Measurements from ENCODE around the gene HABP4.

HABP4 gene

DNA sequence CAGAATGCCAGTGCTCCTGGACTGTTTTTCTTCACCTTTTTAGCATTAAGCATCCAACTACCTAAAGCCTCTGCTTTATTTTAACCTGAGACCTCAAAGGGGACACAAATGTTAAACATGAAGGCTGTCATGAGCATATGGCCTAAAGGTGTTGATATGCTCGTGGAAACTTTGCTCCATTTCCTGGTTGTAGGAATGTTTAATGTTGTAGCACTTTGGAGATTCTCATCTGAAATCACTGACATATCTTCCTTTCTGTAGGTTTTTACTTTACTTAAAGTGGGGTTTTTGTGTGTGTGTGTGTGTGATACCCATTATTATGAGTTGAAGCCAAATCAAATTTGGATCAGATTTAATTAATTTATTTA lies 37.0 kb downstream of the HABP4 start:
- peaks cover 15% of the 10 kb centered on the region for H3K36me3 ChIP-seq (ENCODE audit: control insufficient read depth, insufficient read depth, low read length)

DNA sequence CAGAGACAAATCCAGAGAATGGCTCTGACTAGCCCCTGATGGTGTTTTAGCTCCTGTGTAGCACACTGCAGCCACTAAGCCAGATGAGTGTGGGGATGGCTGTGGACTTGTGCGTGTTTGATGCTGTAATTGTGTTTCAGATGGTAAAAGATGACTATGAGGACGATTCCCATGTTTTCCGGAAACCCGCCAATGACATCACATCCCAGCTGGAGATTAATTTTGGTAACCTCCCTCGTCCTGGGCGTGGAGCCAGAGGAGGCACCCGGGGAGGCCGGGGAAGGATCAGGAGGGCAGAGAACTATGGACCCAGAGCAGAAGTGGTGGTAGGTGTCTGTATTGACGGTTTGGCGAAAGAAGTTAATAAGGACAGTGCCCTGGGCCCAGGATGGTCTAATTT lies 38.0 kb downstream of the HABP4 start:
- Histone ChIP-seq H3K27ac (ENCODE audit: low read depth, low read length) (no peak overlapping the region), H3K4me1 (ENCODE audit: control insufficient read depth, insufficient read depth, low read length) (peaks cover 10% of the 10 kb centered on the region)

More for the DNA sequence above, 37.0 kb downstream of the HABP4 start:
- H3K9ac ChIP-seq (ENCODE audit: low read length), result no peak overlapping the region
- peak overlapping the region; percentile 48 for H3K27ac ChIP-seq (ENCODE audit: low read depth, low read length)
- no peak overlapping the region for H3K4me3 ChIP-seq (ENCODE audit: low read length)
- H3K4me1 ChIP-seq (ENCODE audit: control insufficient read depth, insufficient read depth, low read length), result peaks cover 10% of the 10 kb centered on the region
- no peaks in the 10 kb centered on the region for H3K27me3 ChIP-seq (ENCODE audit: control insufficient read depth, insufficient read depth, low read length)

DNA sequence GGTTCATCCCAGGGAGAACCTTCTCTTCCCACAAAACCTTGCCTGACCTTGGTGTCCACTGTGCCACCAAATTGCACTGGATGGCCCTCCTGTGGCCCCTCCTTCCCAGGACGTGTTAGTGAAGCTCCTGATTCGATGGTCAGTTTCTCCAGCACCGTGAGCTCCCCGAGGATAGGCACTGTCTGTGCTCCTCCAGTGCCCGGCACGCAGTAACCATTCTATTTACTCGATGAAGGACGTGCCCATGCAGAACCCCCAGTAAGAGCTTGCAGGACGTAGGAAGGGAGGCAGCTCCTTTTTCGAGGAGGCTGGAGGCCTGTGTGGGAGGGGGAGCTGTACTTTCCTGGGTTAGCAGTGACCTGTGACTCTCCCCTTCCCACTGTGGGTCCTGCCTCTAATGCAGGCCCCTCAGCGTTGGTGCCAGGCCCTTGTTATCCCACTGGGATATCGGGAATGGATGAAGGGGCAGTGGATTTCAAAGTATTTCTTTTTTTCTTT lies 39.6 kb downstream of the HABP4 start:
- Histone ChIP-seq H3K27ac (ENCODE audit: low read depth, low read length) (no peak overlapping the region), H3K4me3 (ENCODE audit: low read length) (no peak overlapping the region), H3K36me3 (ENCODE audit: control insufficient read depth, insufficient read depth, low read length) (peaks cover 15% of the 10 kb centered on the region), H3K4me1 (ENCODE audit: control insufficient read depth, insufficient read depth, low read length) (peaks cover 10% of the 10 kb centered on the region), H3K9ac (ENCODE audit: low read length) (no peak overlapping the region), H3K27me3 (ENCODE audit: control insufficient read depth, insufficient read depth, low read length) (no peaks in the 10 kb centered on the region)

More for the DNA sequence above, 38.0 kb downstream of the HABP4 start:
- Histone ChIP-seq H3K27me3 (ENCODE audit: control insufficient read depth, insufficient read depth, low read length) (no peaks in the 10 kb centered on the region), H3K36me3 (ENCODE audit: control insufficient read depth, insufficient read depth, low read length) (peaks cover 15% of the 10 kb centered on the region), H3K4me3 (ENCODE audit: low read length) (no peak overlapping the region), H3K9ac (ENCODE audit: low read length) (no peak overlapping the region)

DNA sequence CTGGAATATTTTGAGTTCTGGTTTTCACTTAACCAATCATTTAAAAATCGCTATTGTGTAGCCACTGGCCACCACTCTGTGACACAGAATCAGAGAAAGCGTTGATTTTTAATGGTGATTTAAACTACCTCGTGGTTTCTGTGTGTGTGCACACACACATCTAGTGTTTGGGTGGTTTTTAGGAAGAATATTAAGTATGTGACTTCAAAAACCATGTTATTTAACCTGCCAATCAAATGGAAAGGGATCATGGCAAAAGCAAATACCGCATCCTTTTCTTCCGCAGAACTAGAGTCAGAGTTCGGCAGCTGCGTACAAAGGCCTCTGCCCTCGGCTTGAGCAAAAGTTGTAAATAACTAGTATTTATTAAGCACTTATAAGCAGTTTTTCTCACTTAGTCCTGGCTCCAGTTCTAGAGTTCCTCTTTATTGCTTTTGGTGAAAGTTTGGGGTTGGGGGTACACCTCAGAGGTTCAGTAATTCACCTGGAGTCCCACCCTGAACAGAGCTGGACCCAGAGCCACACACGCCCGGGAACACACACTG lies 40.6 kb downstream of the HABP4 start:
- Histone ChIP-seq H3K4me3 (ENCODE audit: low read length) (no peak overlapping the region), H3K36me3 (ENCODE audit: control insufficient read depth, insufficient read depth, low read length) (peaks cover 12% of the 10 kb centered on the region), H3K9ac (ENCODE audit: low read length) (no peak overlapping the region), H3K4me1 (ENCODE audit: control insufficient read depth, insufficient read depth, low read length) (peaks cover 10% of the 10 kb centered on the region), H3K27me3 (ENCODE audit: control insufficient read depth, insufficient read depth, low read length) (no peaks in the 10 kb centered on the region), H3K27ac (ENCODE audit: low read depth, low read length) (no peak overlapping the region)

DNA sequence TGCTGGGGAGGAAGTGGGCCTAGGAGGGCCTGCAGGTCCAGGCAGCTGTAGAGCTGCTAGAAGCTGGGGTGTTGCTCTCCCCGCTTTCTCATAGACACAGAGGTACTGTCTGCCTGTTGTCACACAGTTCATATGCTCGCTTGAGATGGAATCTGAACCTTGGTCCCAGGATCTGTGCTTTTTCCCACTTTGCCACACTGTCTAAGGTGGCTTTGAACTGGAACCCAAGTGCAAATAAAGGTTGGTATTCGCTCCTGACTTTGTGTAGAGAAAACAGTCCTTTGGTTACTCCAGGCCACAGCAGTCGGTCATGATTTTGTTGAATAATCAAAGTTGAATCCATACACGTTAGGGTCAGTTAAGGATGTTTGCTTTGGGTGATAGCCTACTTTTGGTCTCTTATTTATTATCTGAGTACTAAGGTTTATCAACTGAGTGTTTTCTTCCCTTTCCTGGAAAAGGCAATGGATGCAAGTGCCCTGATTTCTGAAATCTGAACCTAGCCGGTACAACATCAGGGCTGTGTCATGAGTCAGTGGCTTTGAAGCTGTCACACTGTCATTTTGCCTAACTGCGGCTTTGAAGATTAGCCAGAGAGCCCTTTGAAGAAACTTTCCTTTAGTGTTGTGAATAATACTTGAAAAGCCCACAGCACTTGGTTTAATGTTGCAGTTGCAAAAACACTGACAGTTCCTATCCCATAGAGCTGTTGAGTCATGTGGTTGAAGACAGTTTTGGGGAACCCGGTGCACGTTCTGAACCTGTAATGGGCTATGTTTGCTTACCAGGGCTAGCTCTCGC lies 41.3 kb downstream of the HABP4 start:
- peaks cover 7% of the 10 kb centered on the region for H3K4me1 ChIP-seq (ENCODE audit: control insufficient read depth, insufficient read depth, low read length)
- no peaks in the 10 kb centered on the region for H3K27me3 ChIP-seq (ENCODE audit: control insufficient read depth, insufficient read depth, low read length)
- H3K9ac ChIP-seq (ENCODE audit: low read length), result no peak overlapping the region
- no peak overlapping the region for H3K27ac ChIP-seq (ENCODE audit: low read depth, low read length)
- no peak overlapping the region for H3K4me3 ChIP-seq (ENCODE audit: low read length)
- peaks cover 12% of the 10 kb centered on the region for H3K36me3 ChIP-seq (ENCODE audit: control insufficient read depth, insufficient read depth, low read length)

DNA sequence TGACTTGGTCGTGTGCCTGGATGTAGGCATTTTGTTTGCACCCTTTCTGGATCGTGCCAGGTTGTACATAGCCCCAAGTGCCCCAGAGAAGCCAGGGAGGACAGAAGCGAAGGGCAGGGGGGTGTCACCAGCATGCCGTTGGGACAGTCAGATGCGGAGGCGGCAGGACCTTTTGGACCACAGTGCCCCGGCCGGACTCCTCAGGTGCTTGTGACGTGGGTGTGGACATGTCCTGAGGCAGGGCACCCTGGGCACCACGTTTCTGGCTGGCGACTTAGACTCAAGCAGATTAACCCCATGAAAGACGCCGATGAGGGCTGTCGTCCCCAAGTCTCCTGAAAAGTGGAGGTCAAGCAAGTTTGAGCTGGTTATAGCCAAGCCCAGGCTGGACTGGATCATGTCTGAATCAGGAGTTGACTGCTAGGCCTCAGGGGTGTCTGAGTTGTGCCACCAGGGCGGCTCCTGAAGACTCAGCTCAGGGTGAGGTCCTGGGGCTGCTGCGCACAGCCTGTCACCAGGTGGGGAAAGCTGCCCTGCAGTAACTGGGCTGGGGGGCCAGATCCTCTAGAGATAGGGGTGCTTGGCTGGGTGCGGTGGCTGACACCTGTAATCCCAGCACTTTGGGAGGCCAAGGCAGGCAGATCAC lies 42.0 kb downstream of the HABP4 start:
- Histone ChIP-seq H3K4me3 (ENCODE audit: low read length) (no peak overlapping the region), H3K27me3 (ENCODE audit: control insufficient read depth, insufficient read depth, low read length) (no peaks in the 10 kb centered on the region), H3K27ac (ENCODE audit: low read depth, low read length) (no peak overlapping the region), H3K9ac (ENCODE audit: low read length) (no peak overlapping the region), H3K36me3 (ENCODE audit: control insufficient read depth, insufficient read depth, low read length) (peaks cover 12% of the 10 kb centered on the region), H3K4me1 (ENCODE audit: control insufficient read depth, insufficient read depth, low read length) (peaks cover under 1% of the 10 kb centered on the region)

DNA sequence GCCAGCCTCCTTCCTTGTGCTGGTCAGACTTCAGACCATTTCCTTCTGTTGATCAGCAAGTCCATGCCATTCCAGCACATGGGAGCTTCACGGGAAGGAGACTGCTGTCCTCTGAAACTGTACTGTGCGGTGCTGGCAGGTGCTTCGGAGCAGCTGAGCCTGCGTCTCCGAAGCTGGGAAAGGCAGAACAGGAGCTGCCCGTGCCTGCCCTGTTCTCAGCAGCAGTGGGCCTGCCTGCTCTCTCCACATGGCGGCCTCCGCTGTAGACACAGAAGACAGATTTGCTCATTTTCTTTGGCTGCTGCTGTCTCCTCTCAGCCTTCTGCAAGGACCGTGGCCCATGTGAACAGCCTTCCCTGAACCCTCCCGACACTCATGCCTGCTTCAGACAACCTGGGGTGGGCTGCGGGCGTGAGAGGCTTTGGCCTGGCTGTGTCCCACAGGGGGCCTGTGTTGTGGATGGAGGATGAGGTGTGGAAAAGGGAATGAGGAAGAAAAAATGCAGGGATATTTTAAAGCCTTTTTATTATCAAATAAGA lies 43.1 kb downstream of the HABP4 start:
- Histone ChIP-seq H3K9ac (ENCODE audit: low read length) (no peak overlapping the region), H3K27ac (ENCODE audit: low read depth, low read length) (no peak overlapping the region), H3K4me1 (ENCODE audit: control insufficient read depth, insufficient read depth, low read length) (no peaks in the 10 kb centered on the region)

DNA sequence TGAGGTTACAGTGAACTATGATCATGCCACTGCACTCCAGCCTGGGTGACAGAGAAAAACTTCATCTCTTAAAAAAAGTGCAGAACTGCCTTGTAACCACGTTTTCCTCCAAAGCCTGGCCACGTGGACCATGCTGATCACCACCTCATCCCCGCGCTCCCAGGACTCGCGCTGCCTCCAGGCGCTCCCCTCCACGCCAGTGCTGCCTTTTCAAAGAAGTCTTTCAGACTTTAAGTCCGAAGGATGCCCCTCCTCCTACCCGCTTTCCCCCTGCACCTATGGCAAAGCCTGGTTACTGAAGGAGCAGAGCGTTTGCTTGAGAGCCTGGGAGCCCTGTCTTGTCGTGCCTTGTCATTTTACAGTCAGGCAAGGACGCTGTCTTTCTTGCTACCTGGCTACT lies 43.8 kb downstream of the HABP4 start:
- no peak overlapping the region for H3K9ac ChIP-seq (ENCODE audit: low read length)
- H3K27ac ChIP-seq (ENCODE audit: low read depth, low read length), result no peak overlapping the region

More for the DNA sequence above, 43.1 kb downstream of the HABP4 start:
- H3K36me3 ChIP-seq (ENCODE audit: control insufficient read depth, insufficient read depth, low read length), result peaks cover 12% of the 10 kb centered on the region
- H3K27me3 ChIP-seq (ENCODE audit: control insufficient read depth, insufficient read depth, low read length), result no peaks in the 10 kb centered on the region
- H3K4me3 ChIP-seq (ENCODE audit: low read length), result no peak overlapping the region

DNA sequence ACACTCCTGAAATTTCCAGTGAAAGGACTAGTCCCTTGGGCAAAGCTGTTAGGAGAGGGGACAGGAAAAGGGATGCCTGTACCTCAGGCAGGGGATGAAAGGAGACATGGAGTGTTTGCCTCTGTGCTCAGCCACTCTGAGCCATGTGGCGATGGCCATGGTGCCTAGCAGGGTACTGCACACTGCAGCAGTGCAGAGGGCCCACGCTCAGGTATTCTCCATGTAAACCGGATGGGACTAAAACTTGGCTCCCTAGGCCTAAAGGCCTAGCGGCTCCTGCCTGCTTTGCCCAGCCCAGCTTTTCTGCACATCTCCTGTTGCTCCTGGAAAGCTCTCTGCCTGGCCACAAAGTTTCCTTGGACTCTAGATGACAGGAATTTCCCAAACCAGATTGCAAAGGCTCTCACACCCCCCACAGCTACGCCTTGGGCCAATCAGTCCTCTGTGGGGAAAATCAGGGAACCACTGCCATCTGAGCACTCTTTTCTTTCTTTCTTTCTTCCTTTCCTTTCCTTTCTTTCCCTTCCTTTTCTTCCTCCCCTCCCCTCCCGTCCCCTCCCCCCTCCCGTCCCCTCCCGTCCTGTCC lies 44.3 kb downstream of the HABP4 start:
- Histone ChIP-seq H3K27ac (ENCODE audit: low read depth, low read length) (no peak overlapping the region), H3K9ac (ENCODE audit: low read length) (no peak overlapping the region), H3K4me1 (ENCODE audit: control insufficient read depth, insufficient read depth, low read length) (no peaks in the 10 kb centered on the region), H3K4me3 (ENCODE audit: low read length) (no peak overlapping the region), H3K27me3 (ENCODE audit: control insufficient read depth, insufficient read depth, low read length) (no peaks in the 10 kb centered on the region), H3K36me3 (ENCODE audit: control insufficient read depth, insufficient read depth, low read length) (peaks cover 8% of the 10 kb centered on the region)

More for the DNA sequence above, 43.8 kb downstream of the HABP4 start:
- Histone ChIP-seq H3K36me3 (ENCODE audit: control insufficient read depth, insufficient read depth, low read length) (peaks cover 8% of the 10 kb centered on the region), H3K4me3 (ENCODE audit: low read length) (no peak overlapping the region), H3K4me1 (ENCODE audit: control insufficient read depth, insufficient read depth, low read length) (no peaks in the 10 kb centered on the region), H3K27me3 (ENCODE audit: control insufficient read depth, insufficient read depth, low read length) (no peaks in the 10 kb centered on the region)

DNA sequence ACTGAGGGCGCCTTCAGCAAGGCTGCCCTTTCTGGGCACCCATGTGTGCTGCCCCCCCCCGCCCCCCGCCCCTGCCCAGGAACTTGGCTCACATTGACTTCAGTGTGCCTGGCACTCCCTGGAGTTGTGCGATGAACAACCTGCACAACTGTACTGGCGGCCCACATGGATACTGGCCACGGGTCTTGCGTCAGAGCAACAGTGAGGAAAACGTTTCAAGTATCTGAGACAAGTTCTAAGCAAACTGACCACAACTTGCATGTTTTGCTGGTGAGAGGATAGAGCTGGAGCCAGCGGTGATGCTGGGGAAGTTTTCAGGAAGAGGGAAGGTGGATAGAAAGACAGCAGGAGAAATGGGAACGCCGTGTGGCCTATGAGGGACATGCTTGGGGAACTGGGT lies 45.4 kb downstream of the HABP4 start:
- H3K27ac ChIP-seq (ENCODE audit: low read depth, low read length), result no peak overlapping the region
- H3K27me3 ChIP-seq (ENCODE audit: control insufficient read depth, insufficient read depth, low read length), result no peaks in the 10 kb centered on the region
- H3K9ac ChIP-seq (ENCODE audit: low read length), result no peak overlapping the region
- no peaks in the 10 kb centered on the region for H3K4me1 ChIP-seq (ENCODE audit: control insufficient read depth, insufficient read depth, low read length)
- peaks cover 7% of the 10 kb centered on the region for H3K36me3 ChIP-seq (ENCODE audit: control insufficient read depth, insufficient read depth, low read length)
- H3K4me3 ChIP-seq (ENCODE audit: low read length), result no peak overlapping the region

DNA sequence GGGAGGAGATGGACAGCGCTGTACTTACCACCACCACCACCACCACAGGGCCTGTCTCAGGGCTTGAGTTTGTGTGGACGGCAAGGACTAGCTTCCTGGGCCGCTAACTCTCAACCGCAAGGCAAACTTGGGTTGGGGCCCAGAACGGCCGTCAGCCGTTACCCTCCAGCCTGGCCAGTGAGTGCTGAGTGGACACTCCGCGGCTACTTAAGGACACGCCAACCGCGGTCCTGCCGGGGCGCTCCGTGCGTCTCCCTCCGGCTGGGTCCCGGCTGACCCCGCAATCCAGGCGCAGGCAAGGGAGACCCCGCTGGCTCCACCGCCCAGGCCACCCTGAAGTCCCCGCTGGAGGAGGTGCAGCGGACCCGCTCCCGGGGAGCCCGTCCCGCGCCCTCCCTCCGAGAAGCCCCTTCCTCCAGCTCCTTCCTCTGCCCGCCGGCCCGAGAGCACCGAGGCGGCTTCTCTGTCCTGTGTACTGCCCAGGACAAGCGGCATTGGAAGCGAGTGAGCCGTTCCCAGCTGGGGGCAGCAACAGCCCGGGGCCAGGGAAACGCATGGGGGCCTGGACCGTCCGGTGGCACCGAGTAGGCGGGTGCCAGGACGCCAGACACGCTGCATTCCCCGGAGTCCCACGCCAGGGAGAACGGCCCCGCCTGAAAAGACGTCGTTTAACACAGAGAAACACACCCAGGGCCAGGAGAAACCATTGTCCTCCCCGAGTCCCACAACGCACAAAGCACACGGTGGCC lies 46.6 kb downstream of the HABP4 start:
- peaks cover 3% of the 10 kb centered on the region for H3K36me3 ChIP-seq (ENCODE audit: control insufficient read depth, insufficient read depth, low read length)
- H3K9ac ChIP-seq (ENCODE audit: low read length), result no peak overlapping the region
- no peaks in the 10 kb centered on the region for H3K27me3 ChIP-seq (ENCODE audit: control insufficient read depth, insufficient read depth, low read length)
- no peak overlapping the region for H3K27ac ChIP-seq (ENCODE audit: low read depth, low read length)
- H3K4me1 ChIP-seq (ENCODE audit: control insufficient read depth, insufficient read depth, low read length), result no peaks in the 10 kb centered on the region
- no peak overlapping the region for H3K4me3 ChIP-seq (ENCODE audit: low read length)

DNA sequence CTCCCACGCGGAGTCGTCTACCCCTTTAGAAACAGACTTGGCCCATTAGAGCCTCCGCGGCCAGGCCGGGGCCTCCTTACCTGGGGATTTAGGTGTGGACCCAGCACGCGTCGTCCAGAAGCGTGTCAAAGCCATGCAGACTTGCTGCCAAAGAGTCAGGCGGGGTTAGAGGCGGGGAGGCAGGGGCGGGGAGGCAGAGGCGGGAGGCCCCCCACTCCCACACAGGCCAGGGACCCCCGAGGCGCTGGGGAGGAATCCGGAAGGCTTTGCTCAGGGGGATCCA lies 47.1 kb downstream of the HABP4 start:
- no peak overlapping the region for H3K9ac ChIP-seq (ENCODE audit: low read length)
- H3K4me1 ChIP-seq (ENCODE audit: control insufficient read depth, insufficient read depth, low read length), result no peaks in the 10 kb centered on the region
- no peak overlapping the region for H3K4me3 ChIP-seq (ENCODE audit: low read length)
- no peaks in the 10 kb centered on the region for H3K36me3 ChIP-seq (ENCODE audit: control insufficient read depth, insufficient read depth, low read length)
- no peak overlapping the region for H3K27ac ChIP-seq (ENCODE audit: low read depth, low read length)
- no peaks in the 10 kb centered on the region for H3K27me3 ChIP-seq (ENCODE audit: control insufficient read depth, insufficient read depth, low read length)

Measured in rectal smooth muscle tissue (tissue), 1 donor.